Measurements from ENCODE around the gene EBI3. TPM values are rescaled to one million over a fixed set of nuclear protein-coding genes. Genes with fewer than 3 reads are reported as not detected.

The EBI3 gene
- total RNA-seq, 1 experiment from 2014 or later = 1.2 TPM

DNA sequence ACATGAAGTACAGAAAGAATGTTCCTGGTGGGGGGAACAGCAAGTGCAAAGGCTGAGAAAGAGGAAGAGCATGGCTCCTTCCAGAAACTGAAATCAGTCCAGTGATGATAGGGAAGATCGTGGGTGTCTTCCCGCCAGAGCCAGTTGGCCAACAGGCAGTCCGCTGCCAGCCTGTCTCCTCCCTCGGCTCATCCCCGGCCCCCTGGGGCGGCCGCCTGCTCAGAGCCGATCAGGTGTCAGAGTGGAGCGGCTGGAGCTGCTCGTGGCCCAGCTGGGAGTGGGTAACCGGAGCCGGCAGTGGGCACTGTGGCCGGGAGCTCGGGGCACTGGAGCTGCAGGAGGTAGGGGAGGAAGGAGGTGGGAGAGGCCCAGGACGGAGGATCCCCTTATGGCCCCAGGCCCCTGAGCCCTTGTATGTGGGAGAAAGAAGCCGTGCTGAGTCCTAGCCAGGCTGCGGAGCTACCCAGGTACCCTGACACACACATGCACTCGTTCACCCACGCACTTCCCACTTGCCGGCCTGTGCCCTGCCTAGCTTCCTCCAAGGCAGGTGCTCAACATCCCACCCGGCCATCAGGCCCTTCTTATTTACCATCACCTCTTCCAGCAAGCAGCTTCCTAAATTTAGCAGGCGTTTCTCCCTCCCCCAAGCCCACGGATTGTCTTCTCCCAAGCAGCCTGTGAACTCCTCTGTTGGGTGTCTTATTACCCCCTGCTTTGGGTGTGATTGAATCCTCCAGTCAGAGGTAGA, 45.2 kb upstream of the EBI3 start:
- CTCF ChIA-PET = no interaction called here
- no TSS peak for BruUV-seq (replicated peaks)

DNA sequence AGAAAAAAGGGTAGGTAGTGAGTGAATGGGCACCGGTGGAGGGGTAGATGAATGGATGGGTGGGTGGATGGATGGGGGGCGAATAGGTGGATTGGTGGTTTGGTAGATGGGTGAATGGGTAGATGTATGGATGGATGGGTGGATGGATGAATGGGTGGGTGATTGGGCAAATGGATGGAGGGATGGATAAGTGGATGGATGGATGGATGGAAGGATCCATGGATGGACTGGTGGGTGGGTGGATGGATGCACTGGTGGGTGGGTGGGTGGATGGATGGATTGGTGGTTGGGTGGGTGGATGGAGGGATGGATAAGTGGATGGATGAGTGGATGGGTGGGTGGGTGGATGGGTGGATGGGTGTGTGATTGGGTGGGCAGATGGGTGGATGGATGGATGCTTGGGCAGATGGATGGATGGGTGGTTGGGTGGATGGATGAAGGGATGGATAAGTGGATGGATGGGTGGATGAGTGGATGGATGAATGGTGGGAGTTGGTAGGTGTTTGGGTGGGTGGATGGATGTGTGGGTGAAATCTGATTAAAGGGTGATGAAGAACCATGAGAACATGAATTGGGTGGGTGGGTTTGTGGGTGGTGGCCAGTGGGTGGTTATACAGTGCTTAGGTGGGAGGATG, 44.5 kb upstream of the EBI3 start:
- peaks cover 28% of the 10 kb centered on the region for H3K27me3 Mint-ChIP-seq (ENCODE audit: unreplicated experiment)
- intact Hi-C loops (cut with micrococcal nuclease; ENCODE audit: unreplicated experiment) = loop anchor here (5.0 to 10.0 kb wide), 2 partner anchors 43 to 130 kb away; no protein-coding TSS in a partner anchor
- no peak for DNase-seq
- TF ChIP-seq, protein P1, sequence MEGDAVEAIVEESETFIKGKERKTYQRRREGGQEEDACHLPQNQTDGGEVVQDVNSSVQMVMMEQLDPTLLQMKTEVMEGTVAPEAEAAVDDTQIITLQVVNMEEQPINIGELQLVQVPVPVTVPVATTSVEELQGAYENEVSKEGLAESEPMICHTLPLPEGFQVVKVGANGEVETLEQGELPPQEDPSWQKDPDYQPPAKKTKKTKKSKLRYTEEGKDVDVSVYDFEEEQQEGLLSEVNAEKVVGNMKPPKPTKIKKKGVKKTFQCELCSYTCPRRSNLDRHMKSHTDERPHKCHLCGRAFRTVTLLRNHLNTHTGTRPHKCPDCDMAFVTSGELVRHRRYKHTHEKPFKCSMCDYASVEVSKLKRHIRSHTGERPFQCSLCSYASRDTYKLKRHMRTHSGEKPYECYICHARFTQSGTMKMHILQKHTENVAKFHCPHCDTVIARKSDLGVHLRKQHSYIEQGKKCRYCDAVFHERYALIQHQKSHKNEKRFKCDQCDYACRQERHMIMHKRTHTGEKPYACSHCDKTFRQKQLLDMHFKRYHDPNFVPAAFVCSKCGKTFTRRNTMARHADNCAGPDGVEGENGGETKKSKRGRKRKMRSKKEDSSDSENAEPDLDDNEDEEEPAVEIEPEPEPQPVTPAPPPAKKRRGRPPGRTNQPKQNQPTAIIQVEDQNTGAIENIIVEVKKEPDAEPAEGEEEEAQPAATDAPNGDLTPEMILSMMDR (IDR thresholded peaks at IDR 0.05; ENCODE audit: unreplicated experiment) = no peak
- H3K9me3 Mint-ChIP-seq (ENCODE audit: low read depth, unreplicated experiment) = no peaks in the 10 kb centered on the region
- CTCF ChIA-PET = no interaction called here
- peaks cover 8% of the 10 kb centered on the region for H3K4me1 Mint-ChIP-seq (ENCODE audit: low read depth, unreplicated experiment)
- peaks cover 35% of the 10 kb centered on the region for H3K36me3 Mint-ChIP-seq (ENCODE audit: insufficient read depth, unreplicated experiment)
- H3K27ac Mint-ChIP-seq (ENCODE audit: unreplicated experiment) = no peak overlapping the region
- no peak overlapping the region for H3K4me3 Mint-ChIP-seq (ENCODE audit: low read depth, unreplicated experiment)
- no TSS peak for BruUV-seq (replicated peaks)

More for the DNA sequence above, 45.2 kb upstream of the EBI3 start:
- H3K4me3 Mint-ChIP-seq (ENCODE audit: low read depth, unreplicated experiment) = no peak overlapping the region
- H3K27me3 Mint-ChIP-seq (ENCODE audit: unreplicated experiment) = peaks cover 28% of the 10 kb centered on the region
- no peak for DNase-seq
- TF ChIP-seq, protein P1 (IDR thresholded peaks at IDR 0.05; ENCODE audit: unreplicated experiment) = no peak
- H3K36me3 Mint-ChIP-seq (ENCODE audit: insufficient read depth, unreplicated experiment) = peaks cover 40% of the 10 kb centered on the region
- no peaks in the 10 kb centered on the region for H3K9me3 Mint-ChIP-seq (ENCODE audit: low read depth, unreplicated experiment)
- H3K27ac Mint-ChIP-seq (ENCODE audit: unreplicated experiment) = no peak overlapping the region
- peaks cover 8% of the 10 kb centered on the region for H3K4me1 Mint-ChIP-seq (ENCODE audit: low read depth, unreplicated experiment)
- intact Hi-C loops (cut with micrococcal nuclease; ENCODE audit: unreplicated experiment) = loop anchor here (5.0 to 10.0 kb wide), 2 partner anchors 42 to 129 kb away; no protein-coding TSS in a partner anchor

DNA sequence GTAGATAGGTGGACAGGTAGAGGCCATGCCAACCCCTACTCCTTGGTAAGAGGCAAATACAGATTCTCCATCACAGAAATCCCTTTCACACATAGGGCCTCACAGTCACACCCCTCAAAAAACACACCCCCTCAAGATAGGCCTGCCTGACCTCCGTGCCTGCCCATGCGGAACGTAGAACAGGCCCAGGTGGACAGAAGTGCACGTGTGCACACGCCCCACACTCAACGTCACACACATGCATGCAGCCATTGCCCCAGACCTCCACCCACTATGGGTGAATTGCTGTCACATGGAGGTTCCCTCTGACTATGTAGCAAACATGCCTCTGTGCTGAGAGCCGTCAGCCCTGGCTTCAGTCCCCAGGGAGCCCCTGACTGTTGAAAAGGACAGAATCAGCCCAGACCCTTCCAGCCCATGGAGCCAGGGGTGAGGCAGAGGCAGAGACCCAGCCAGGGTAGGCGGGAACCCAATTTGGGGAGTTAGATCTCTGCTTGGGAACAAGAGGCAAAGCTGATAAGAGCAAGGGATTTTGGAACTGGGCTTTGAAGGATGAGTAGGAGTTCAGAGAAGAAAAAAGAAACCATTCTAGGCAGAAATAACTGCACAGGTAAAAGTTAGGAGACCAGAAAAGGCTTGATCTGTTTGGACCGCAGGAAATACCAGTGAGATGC, 43.8 kb upstream of the EBI3 start:
- CTCF ChIA-PET = no interaction called here
- intact Hi-C loops (cut with micrococcal nuclease; ENCODE audit: unreplicated experiment) = loop anchor here (10.0 kb wide), 1 partner anchor 131 kb away; no protein-coding TSS in a partner anchor
- no peak for DNase-seq
- Mint-ChIP-seq H3K36me3 (ENCODE audit: insufficient read depth, unreplicated experiment) (peaks cover 28% of the 10 kb centered on the region), H3K27ac (ENCODE audit: unreplicated experiment) (no peak overlapping the region), H3K9me3 (ENCODE audit: low read depth, unreplicated experiment) (no peaks in the 10 kb centered on the region), H3K4me1 (ENCODE audit: low read depth, unreplicated experiment) (peaks cover 8% of the 10 kb centered on the region), H3K27me3 (ENCODE audit: unreplicated experiment) (peaks cover 28% of the 10 kb centered on the region), H3K4me3 (ENCODE audit: low read depth, unreplicated experiment) (no peak overlapping the region)
- BruUV-seq (replicated peaks) = no TSS peak
- TF ChIP-seq, protein P1 (IDR thresholded peaks at IDR 0.05; ENCODE audit: unreplicated experiment) = no peak

DNA sequence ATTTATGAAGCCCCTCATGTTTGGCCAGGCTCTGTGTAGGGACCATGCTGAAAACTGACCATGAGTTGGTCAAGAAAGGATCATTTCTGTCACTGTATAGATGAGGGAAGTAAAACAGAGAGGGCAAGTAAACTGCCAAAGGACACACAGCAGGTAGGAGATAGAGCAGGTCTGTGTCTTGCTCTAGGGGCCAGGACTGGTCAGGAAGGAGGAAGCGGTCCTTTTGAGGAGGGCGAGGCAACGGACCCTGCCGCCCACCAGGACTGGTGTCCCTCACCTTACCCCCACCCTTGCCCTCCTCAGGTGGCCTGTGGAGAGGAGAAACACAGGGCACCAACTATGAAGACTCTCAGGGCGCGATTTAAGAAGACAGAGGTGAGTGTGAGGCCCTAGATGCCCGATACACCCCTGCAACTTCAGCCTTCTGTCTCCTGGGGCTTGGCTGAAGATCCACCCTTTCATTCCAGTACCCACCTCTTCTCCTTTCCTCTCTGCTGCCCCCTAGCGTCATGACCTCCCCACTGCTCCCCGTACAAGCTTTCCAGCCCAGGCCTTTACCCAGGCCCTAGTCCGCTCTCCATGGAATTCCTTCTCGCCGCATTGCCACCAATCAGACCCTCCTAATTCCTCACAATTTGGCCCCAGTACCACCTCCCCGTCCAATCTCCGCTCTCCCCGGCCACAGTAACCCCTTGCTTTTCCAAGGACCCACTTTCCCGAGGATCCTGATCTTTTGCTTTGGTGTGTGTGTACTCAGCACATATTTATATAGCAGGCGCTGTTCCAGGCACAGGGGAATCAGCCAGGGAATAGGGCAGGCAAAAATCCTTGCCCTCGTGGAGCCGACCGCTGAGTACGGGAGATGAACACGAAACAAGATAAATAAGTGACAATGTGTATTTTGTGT, 43.0 kb upstream of the EBI3 start:
- Mint-ChIP-seq H3K4me1 (ENCODE audit: low read depth, unreplicated experiment) (peaks cover 2% of the 10 kb centered on the region), H3K27me3 (ENCODE audit: unreplicated experiment) (peaks cover 28% of the 10 kb centered on the region), H3K27ac (ENCODE audit: unreplicated experiment) (no peak overlapping the region), H3K36me3 (ENCODE audit: insufficient read depth, unreplicated experiment) (peaks cover 20% of the 10 kb centered on the region), H3K4me3 (ENCODE audit: low read depth, unreplicated experiment) (no peak overlapping the region), H3K9me3 (ENCODE audit: low read depth, unreplicated experiment) (no peaks in the 10 kb centered on the region)
- BruUV-seq (replicated peaks) = no TSS peak
- CTCF ChIA-PET = interaction anchor here (0.6 to 1.0 kb wide), 2 partner anchors 46 to 334 kb away, joined by 3 read pairs; no protein-coding TSS in a partner anchor
- intact Hi-C loops (cut with micrococcal nuclease; ENCODE audit: unreplicated experiment) = loop anchor here (10.0 kb wide), 1 partner anchor 132 kb away; no protein-coding TSS in a partner anchor
- peak; percentile 85 for DNase-seq
- TF ChIP-seq, protein P1 (IDR thresholded peaks at IDR 0.05; ENCODE audit: unreplicated experiment) = peak; percentile 83
